ELF-1 (cell line): Measurements from ENCODE around the gene LARGE1.

Source experiments
- DNase-seq: peaks from one replicate; pipeline ENCODE4 v3.0.0-alpha.2; 2016; ENCODE audit warnings: low read depth, low spot score

The LARGE1 gene

GRCh38 chr22:33324228-33324627 lies 596.0 kb downstream of the LARGE1 start:
- DNase-seq, result no peak

DNA sequence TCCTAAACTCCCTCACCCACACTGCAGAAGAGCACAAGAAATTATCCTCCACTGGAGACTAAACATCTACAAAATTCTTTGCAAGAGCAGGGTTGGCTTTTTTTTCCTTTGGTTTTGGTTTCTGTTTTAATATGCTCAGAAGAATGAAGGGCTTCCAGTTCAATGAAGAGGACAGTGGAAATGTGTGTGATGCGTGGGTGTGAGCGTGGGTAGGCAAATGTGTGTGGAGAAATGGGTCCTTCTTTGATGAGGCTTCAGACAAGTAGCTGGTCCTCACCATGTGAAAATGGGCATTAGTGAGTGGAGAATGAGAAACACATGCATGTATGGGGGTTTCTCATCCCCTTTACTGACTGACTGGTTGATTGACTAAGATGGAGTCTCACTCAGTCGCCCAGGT lies 598.8 kb downstream of the LARGE1 start:
- DNase-seq, result no peak

DNA sequence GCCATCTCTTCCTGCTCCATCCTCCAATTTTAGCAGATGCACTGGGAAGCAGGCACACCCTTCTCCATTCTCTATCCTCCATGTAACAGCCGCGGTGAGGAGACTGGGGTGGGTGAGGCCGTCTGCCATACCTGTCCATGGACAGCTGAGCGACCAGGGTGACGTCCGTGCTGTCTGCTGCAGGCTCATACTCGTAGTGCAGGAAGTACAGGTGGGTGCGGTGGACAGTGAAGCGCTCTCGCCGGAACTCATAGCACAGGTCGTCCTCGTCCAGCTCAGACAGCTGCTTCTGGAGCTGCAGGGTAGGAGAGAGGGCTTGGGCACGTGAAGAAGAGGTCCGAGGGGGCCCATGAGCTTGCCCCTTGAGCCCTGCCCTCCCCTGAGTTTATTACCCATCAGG lies 604.3 kb downstream of the LARGE1 start:
- DNase-seq, result no peak

GRCh38 chr22:33315117-33315516 lies 605.2 kb downstream of the LARGE1 start:
- DNase-seq, result no peak

DNA sequence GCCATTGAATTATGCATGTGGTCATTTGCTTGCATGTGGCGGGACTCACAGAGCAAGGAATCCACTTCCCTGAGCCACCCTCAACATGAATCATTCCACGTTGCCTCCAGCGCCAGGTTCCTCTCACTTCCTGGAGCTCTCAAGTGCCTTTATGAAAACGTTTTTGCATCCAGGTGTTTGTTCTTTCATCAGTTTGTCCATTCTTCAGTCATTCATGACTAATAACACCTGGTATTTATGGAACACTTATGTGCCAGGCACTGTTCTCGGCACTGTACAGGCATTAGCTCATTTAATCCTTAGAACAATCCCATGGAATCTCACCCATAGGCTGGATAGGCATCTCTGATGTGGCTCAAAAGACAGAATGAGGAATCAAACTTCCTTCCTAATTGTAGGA lies 606.0 kb downstream of the LARGE1 start:
- DNase-seq, result no peak

- DNase-seq, result no peak
Measured at GRCh38 chr22:33303099-33303498, 617.2 kb downstream of the LARGE1 start.

- DNase-seq, result no peak
Measured at GRCh38 chr22:33302549-33302948, 617.7 kb downstream of the LARGE1 start.

- peak; percentile 89 for DNase-seq
Measured at GRCh38 chr22:33302049-33302545, 618.2 kb downstream of the LARGE1 start.

DNA sequence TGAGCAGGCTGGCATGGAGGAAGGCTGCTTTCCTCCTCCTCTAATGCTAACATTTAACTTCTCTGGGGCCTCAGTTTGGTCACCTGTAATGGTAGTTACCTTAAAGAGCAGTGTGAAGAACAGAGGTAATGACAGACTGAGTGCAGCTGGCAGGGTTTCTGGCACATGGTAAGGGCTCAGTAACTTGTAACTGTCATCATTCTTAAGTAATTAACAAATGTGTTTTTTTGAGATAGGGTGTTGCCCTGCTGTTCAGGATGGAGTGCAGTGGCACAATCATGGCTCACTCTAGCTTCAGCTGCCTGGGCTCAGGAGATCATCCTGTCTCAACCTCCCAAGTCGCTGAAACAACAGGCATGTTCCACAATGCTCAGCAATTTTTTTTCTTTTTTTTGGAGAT lies 620.1 kb downstream of the LARGE1 start:
- DNase-seq, result no peak

DNA sequence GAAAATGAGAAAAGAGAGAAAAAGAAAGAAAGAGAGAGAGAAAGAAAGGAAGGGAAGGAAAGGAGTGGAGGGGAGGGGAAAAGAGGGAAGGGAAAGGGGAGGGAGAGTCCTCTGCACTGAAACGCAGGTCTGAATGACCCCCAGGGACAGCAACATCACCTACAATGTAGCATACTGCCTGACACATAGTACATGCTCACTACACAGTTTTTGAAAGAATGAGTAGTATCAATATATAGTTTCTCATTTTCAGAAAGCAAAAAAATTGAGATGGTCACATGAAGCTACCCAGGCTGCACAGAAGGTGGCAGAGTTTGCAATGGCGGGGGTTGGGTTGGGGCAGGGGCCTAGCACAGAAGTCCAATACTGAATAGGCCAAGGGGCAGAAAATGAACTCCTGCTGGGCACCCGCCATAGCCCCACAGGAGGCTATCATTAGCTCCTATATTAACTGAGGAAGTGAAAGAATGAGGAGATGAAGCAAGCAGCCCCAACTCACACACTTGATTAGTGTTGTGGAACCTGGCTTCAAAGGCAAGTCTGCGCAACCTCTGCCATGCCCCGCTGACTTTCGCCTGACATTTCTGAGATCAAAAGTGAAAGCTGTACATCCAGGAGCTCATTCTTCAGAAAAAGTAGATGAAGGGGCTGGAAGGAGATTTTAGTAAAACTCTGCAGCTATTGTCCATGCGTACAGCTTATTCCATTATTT lies 620.9 kb downstream of the LARGE1 start:
- DNase-seq, result no peak

DNA sequence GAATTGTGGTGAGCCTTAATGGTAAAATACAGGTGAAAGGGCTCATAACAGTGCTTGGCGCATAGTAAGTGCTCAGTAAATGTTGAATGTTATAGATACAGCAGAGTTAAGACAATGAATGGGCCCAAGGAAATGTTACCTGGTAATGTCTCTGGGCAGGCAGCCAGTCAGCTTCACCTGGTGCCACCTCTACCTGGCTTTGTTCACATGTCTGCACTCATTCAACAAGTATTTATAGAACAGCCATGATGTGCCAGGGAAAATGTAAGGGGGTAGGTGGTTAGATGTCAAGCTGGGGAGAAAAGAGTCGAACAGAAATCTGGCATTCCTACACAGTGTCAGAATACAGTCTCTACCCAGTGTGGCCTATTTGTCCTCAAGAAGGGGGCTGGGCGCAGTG lies 623.3 kb downstream of the LARGE1 start:
- DNase-seq, result no peak

GRCh38 chr22:33288078-33288477 lies 632.2 kb downstream of the LARGE1 start:
- no peak for DNase-seq

GRCh38 chr22:33275073-33275443 lies 645.2 kb downstream of the LARGE1 start:
- no peak for DNase-seq

GRCh38 chr22:33274214-33275072 lies 645.8 kb downstream of the LARGE1 start:
- peak; percentile 53 for DNase-seq

GRCh38 chr22:33272871-33273270 lies 647.4 kb downstream of the LARGE1 start:
- no peak for DNase-seq

DNA sequence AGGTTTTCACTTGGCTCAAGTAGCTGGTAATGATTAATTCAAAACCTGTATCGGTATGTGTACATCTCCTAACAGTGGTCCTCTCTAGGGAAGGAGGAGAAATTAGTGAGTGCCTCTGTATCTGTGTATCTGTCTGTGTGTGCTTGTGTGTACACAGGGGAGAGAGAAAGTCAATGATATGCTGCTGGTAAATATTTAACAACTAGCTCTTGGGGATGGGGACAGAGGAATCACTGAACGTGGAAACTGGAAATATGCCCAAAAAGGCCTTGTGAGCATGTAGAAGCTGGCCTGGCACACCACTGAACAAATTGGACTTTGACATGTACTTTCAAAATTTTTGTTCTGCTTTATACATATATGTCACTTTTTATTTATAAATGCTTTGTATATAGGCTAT lies 648.1 kb downstream of the LARGE1 start:
- DNase-seq, result no peak

- no peak for DNase-seq
Measured at GRCh38 chr22:33271390-33272161, 648.7 kb downstream of the LARGE1 start.

- no peak for DNase-seq
Measured at GRCh38 chr22:33270596-33270995, 649.7 kb downstream of the LARGE1 start.

DNA sequence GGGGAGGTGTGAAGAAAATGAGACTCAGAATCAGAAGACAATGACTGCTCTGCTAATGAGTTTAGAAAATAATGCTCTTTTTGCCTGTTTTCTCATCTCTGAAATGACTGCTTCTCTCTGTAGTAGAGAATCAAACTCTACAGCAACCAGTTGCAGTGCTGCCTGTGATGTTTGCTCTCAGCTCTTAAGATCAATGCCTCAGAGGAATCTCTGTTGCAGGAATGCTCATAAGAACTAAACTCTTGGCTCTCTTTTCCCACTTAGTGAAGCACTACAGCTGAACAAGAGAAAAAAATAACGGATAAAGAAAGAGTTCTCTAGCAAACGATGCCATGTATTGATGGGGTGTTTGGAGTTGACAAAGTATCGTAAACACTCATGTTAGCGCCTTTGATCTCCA lies 658.6 kb downstream of the LARGE1 start:
- no peak for DNase-seq

DNA sequence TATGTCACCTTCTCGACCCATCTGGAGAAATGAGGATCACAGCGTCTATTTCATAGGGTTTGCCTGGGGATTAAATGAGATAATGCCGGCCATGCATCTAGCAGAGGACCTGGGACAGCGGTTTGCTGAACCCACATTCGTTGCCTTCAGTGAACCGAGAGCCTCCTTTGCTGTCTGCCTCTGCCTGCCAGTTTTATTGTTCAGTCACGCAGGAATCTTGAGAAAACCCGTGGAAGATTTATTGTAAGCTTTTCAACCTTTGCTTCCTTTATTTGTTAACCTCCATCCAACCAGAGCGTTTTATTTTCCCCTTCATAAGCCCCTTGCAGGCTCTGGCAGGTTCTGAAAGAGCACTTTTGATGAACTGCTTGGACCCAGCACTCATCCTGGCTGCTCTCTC lies 659.8 kb downstream of the LARGE1 start:
- DNase-seq, result no peak

DNA sequence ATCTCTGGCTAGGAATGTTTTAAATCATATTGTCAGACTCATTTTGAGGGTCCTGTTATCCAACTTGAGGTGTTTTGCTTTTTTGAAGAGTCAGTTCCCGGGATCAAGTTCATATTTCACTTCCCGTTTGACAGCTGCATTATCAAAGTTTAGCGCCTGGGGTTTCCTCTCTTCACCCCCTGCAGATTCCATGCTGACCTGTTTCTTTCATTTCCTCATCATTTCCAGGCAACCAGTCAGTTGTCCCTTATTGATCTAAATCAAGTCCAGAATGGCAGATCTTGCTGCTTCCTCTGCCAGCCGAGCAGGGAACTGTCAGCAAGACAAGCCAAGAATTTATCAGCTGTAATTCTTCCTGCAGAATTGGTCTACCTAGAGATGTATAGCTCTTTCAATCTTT lies 664.5 kb downstream of the LARGE1 start:
- DNase-seq, result no peak

GRCh38 chr22:33248948-33249347 lies 671.3 kb downstream of the LARGE1 start:
- DNase-seq, result no peak
